ENCODE measurements around the gene TBKBP1. TPM values are rescaled to one million over a fixed set of nuclear protein-coding genes. Genes with fewer than 3 reads are reported as not detected.

The TBKBP1 gene
- total RNA-seq, 1 experiment from 2014 or later = 33.2 TPM

- Histone ChIP-seq H3K9ac (ENCODE audit: extremely low read depth, insufficient read length, low read length) (peak within 1 kb of the TSS; percentile 92), H3K27ac (ENCODE audit: insufficient read length, low read depth, low read length) (peak within 1 kb of the TSS; percentile 64), H3K27me3 (ENCODE audit: insufficient read depth, low read length) (no peaks in the 10 kb centered on the region), H3K4me1 (ENCODE audit: insufficient read depth, low read length) (no peaks in the 10 kb centered on the region), H2BK5ac (ENCODE audit: insufficient read length, low read length) (no peak within 1 kb of the TSS), H3K4ac (ENCODE audit: low read depth, low read length) (no peak within 1 kb of the TSS; the same call in 1 of the 2 replicates), H4K5ac (ENCODE audit: insufficient read length, low read depth, low read length) (no peak within 1 kb of the TSS), H3K79me1 (ENCODE audit: insufficient read depth, low read depth, low read length, poor library complexity, severe bottlenecking) (peaks cover 6% of the 10 kb centered on the region), H3K4me2 (ENCODE audit: insufficient read depth, insufficient read length, low read length) (peak within 1 kb of the TSS; percentile 89), H3T11ph (ENCODE audit: low read length) (no peak within 1 kb of the TSS), H2BK20ac (ENCODE audit: low read depth, low read length, poor library complexity, severe bottlenecking) (no peak within 1 kb of the TSS), H3K18ac (ENCODE audit: insufficient read length, low read depth, low read length) (peak within 1 kb of the TSS; percentile 99), H3K9me3 (ENCODE audit: control insufficient read depth, low read depth, low read length) (no peaks in the 10 kb centered on the region), H2BK12ac (ENCODE audit: insufficient read length, low read depth, low read length) (no peak within 1 kb of the TSS), H3K79me2 (ENCODE audit: insufficient read depth, low read length) (peaks cover 18% of the 10 kb centered on the region), H2BK15ac (ENCODE audit: low read depth, low read length) (no peak within 1 kb of the TSS), H4K8ac (replicated peaks; ENCODE audit: insufficient read length, low read depth, low read length) (no peak within 1 kb of the TSS), H2AK5ac (ENCODE audit: insufficient read length, low read length) (no peak within 1 kb of the TSS), H3K23me2 (ENCODE audit: insufficient read length, low read depth, low read length, poor library complexity, severe bottlenecking) (peaks cover 11% of the 10 kb centered on the region), H3K56ac (ENCODE audit: insufficient read length, low read depth, low read length) (no peak within 1 kb of the TSS), H2AFZ (ENCODE audit: low read length) (no peak within 1 kb of the TSS), H4K91ac (ENCODE audit: insufficient read length, low read depth, low read length) (no peak within 1 kb of the TSS), H2BK120ac (ENCODE audit: low read depth, low read length, poor library complexity, severe bottlenecking) (no peak within 1 kb of the TSS), H3K14ac (ENCODE audit: insufficient read depth, low read length) (peak within 1 kb of the TSS; percentile 97), H4K20me1 (ENCODE audit: control insufficient read depth, insufficient read depth, insufficient read length) (no peaks in the 10 kb centered on the region), H3K23ac (ENCODE audit: insufficient read length, low read depth, low read length) (no peak within 1 kb of the TSS)
- Mint-ChIP-seq H3K9me3 (no peaks in the 10 kb centered on the region; a peak in 1 of 5 replicates), H3K36me3 (ENCODE audit: insufficient read depth in 1 of 3, low read depth in 3 of 3) (peaks cover 30 to 37% (median 36%) of the 10 kb centered on the region in 3 experiments), H3K27me3 (ENCODE audit: low read depth) (no peaks in the 10 kb centered on the region), H3K4me1 (peaks cover 34 to 36% of the 10 kb centered on the region in 2 experiments), H3K27ac (peak within 1 kb of the TSS; percentile 98 to 100 (median 100)), H3K4me3 (peak within 1 kb of the TSS; percentile 89 to 96)
- no CpG with 5 or more reads among the region's 74 CpGs for WGBS (ENCODE audit: extremely low coverage, insufficient read length, low lambda C conversion rate)
- peak; percentile 100 for DNase-seq
- TF ChIP-seq CTCF (conservative IDR thresholded peaks at IDR 0.05) = no peak
These were observed 44.6 kb upstream of the TBKBP1 start, which contains the start of gene KPNB1 for GRCh38 chr17:47649153-47649971. Gene KPNB1, plus strand, starts transcription at chr17:47649919. Its CDS starts 326 bp downstream, at chr17:47650245.

Measured in H9 (cell line).